ENCODE results near the gene SFTPA2.
"Not testable (repeated sequence)": the region's sequence is repeated elsewhere in the genome, so short reads cannot be mapped to it uniquely, and the experiment has no call there.

The SFTPA2 gene

DNA sequence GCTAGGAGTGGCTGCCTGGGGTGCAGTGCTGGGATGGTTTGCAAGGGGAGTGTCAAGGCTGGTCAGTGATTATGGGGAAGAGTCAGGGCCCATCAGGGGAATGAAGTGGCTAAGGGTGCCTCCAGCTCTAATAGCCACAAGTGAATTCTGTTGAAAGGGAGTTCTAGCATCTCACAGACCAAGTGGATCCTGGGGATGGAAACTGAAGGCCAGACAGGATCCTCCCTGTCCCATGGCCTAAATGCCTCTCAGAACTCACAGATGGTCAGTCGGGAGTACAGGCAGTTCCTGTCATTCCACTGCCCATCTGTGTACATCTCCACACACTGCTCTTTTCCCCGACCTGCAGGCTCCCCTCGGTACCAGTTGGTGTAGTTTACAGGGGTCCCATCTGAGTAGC lies 3.2 kb downstream of the SFTPA2 start:
- DNase-seq (ENCODE audit: low spot score), result not testable (repeated sequence)

DNA sequence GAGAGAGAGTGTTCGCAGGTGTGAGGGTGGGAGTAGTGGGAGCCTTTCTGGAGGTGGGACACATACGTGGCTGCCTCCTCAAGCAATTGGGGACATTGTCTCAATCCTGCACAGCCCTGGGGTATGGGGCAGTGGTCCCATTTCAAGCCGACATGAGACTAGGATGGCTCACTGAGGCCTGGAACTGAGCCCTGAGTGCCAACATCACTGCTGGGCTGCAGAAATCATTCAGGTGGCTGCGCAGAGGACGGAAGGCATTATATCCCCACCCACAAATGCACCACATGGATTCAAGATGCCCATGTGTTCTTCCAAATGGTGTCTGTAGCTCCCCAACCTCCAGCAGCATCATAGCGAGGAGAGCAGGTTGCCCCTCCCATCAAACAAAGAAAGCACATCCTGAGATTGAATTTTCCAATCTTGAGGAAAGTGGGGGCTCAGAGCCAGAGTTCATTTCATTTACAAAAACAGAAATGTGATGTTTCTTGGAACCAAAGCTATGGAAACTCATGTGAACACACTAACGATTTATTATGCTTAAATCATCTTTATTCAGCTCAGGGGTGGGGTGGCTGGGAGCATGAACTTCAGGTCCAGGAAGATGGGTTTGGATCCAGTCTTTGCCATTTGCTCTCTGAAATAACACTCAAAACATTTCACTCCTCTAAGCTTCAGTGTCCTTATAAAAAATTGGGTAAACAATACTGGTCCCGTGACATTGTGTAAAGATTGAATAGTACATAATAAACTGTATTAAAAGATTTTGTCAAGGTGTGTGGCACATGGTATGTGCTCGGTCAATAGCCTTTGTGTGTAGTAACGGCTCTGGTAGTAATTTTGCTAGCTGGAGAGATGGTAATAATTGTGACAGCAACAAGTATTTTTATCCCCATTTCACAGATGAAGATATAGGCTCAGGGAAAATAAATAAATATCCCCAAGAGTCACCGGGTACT lies 4.6 kb downstream of the SFTPA2 start:
- DNase-seq (ENCODE audit: low spot score), result no peak

DNA sequence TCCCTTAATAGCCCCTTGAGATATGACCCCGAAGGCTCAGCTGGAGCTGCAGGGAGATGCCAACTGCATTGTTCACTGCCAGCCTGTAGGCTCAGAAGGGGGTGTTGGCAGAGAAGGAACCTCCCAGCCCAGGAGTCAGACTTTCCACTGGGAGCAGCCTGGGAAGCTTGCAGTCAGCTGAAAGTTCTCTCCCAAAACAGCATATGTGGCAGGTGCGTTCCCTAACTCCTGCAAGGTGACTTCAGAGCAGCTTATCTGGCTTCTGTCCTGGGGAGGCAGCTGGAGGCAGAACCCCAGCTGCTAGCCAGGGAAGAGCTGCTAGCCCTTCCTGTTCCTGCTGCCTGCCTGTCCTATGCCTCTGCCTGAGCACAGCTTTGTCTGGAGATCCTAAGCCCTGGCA lies 8.1 kb downstream of the SFTPA2 start:
- no peak for DNase-seq (ENCODE audit: low spot score)

GRCh38 chr10:79547973-79548372 lies 12.2 kb downstream of the SFTPA2 start:
- no peak for DNase-seq (ENCODE audit: low spot score)

DNA sequence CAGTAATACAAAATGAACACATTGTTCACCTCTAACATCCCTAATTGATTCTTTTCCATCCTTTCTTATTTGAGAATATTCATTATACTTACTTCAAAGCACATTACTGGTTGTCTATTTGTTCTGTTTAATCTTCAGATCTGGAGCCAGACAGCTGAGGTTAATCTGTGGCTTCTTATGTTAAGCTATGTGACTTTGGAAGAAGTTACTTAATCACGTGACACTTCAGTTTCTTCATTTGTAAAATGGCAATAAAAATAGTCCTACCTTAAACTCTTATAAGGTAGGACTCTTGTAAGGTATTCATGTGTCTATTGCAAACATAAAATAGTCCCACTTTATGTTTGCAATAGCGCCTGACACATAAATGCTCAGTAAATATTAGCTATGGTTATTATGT lies 13.1 kb downstream of the SFTPA2 start:
- not testable (repeated sequence) for DNase-seq (ENCODE audit: low spot score)

GRCh38 chr10:79544926-79545659 lies 15.1 kb downstream of the SFTPA2 start:
- not testable (repeated sequence) for DNase-seq (ENCODE audit: low spot score)

GRCh38 chr10:79544408-79544807 lies 15.8 kb downstream of the SFTPA2 start:
- not testable (repeated sequence) for DNase-seq (ENCODE audit: low spot score)

DNA sequence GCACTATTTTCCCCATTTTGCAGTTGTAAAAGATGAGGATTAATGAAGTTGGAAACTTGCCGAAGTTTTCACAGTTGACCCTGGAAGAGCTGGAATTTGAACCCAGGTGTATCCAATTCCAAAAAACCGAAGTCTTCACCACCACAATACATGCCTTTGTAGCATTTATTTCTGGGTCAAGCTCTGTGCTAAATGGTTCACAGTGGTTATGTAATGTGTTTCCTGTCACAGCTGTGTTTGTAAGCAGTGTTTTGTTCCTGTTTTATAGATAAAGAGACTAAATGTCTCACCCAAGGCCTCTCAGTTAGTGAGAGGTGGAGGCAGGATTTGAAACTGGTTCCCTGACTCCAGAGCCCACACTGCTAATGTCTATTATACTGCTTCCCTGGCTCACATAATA lies 17.6 kb downstream of the SFTPA2 start:
- no peak for DNase-seq (ENCODE audit: low spot score)

- not testable (repeated sequence) for DNase-seq (ENCODE audit: low spot score)
Measured at GRCh38 chr10:79540930-79541329, 19.3 kb downstream of the SFTPA2 start.

DNA sequence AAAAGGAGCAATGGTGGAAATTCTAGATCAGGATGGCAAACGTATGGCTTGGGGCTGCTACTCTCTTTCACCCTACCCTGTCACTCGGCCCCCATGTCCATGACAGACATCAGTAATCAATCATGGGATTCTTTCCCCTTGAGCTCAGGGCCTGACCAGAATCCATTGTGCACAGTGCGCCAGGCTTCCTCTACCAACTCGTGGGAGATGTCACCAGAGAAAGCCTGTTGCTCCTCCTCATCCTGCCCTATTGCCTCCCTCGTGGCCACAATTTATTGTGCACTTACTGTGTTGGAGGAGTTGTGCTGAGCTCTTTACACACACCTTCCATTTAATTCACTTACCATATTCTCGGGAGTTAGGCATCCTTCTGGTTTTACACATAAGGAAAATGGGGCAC lies 21.9 kb downstream of the SFTPA2 start:
- not testable (repeated sequence) for DNase-seq (ENCODE audit: low spot score)

DNA sequence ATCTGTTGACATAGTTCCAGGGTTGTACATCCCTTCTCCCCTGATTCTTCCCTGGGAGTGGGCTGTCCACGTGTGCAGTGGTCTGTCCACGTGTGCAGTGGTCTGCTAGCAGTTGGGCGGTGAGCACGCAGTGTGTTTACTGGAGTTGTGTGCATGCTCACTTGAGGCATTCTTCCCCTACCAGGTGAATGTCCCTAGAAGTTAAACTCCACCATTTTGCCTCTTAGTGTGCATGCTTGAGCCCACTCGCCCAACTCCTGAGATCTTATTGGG lies 26.4 kb downstream of the SFTPA2 start:
- not testable (repeated sequence) for DNase-seq (ENCODE audit: low spot score)

DNA sequence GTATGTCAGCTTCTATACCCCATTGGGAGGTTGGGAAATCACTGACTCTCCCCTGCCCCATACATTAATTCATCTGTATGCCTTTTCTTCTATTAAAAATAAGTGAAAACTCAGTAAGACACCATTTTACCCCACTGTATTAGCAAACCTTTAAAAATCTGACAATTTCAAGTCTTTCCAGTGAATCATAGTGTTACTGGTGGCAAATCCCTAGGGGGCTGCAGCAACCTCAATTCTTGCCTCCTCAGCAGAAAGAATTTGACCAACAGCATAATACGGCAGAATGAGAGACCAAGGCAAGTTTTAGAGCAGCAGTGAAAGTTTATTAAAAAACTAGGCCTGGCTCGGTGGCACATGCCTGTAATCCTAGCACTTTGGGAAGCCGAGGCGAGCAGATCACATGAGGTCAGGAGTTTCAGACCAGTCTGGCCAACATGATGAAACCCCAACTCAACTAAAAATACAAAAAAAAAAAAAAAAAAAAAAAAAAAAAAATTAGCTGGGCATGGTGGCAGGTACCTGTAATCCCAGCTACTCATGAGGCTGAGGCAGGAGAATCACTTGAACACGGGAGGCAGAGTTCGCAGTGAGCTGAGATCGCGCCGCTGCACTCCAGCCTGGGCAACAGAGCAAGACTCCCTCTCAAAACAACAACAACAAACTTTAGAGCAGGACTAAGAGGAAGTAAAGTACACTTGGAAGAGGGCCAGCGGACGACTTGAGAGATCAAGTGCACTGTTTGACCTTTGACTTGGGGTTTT lies 26.9 kb downstream of the SFTPA2 start:
- not testable (repeated sequence) for DNase-seq (ENCODE audit: low spot score)

DNA sequence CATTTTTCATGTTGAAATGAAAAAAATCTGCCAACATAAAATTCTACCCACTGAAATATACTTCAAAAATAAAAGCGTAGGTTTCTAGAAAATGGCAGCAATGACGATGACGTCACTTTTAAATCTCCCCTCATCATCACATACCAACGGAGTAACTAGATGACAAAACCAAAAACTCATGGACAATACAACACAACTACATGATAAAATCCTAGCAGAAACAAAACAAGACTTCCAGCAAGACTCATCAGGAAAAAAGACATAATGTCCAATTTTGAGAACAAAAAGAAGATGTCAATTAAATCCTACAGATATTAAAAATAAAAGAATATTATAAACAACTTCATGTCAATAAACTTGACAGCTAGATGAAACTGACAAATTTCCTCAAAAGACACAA lies 31.9 kb downstream of the SFTPA2 start:
- DNase-seq (ENCODE audit: low spot score), result not testable (repeated sequence)

GRCh38 chr10:79525049-79525710 lies 35.0 kb downstream of the SFTPA2 start:
- not testable (repeated sequence) for DNase-seq (ENCODE audit: low spot score)

DNA sequence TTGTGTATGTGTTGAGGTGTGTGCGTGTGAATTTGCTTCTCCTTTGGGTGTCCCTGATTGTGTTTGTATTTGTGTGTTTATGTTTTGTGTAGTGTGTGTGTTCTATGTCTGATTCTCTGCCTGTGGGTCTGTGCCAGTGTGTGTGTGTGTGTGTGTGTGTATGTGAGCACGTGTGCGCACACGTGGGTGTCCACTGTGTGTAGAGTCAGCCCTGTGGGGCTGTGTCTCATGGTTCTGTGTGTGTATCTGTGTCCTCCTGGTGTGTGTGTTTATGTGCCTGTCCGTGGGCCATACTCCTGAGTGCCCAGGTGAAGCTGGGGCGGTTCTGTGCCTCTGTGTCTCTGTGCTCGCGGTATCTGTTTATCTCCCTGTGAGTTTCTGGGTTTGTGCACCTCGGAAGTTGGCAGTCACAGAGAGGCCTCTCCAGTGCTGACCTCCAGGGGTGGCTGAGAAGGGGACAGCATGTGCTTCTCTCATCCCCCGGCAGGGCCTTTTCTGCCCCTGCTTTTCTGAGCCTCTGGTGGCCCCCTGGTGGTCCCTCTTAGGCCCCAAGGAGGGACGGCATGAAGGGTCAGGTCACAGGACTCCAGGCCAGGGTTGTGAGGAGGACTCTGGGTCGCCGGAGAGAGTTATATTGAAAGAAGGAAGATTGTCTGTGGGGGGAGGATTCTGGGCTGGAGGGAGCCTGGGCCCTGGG lies 36.9 kb downstream of the SFTPA2 start:
- not testable (repeated sequence) for DNase-seq (ENCODE audit: low spot score)

GRCh38 chr10:79522464-79522863 lies 37.7 kb downstream of the SFTPA2 start:
- not testable (repeated sequence) for DNase-seq (ENCODE audit: low spot score)

DNA sequence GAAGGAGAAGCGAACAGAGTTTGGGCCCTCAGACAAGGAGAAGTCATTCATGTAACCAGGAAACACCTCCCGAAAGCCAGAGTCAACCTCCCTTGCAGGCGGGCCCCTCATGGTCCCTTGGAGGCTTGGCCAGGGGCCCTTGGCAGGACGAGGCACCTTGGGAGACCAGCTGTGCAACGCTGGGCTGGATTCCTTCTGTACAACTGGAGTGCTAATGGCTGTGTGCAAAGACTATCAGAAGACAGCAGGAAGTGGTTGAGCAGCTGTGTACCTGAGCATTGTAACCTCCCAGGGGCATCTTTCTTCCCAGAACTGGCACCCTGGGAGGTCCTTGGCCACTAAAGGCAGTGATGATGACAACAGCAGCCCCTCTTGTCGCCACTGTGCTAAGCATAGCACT lies 38.5 kb downstream of the SFTPA2 start:
- DNase-seq (ENCODE audit: low spot score), result not testable (repeated sequence)

DNA sequence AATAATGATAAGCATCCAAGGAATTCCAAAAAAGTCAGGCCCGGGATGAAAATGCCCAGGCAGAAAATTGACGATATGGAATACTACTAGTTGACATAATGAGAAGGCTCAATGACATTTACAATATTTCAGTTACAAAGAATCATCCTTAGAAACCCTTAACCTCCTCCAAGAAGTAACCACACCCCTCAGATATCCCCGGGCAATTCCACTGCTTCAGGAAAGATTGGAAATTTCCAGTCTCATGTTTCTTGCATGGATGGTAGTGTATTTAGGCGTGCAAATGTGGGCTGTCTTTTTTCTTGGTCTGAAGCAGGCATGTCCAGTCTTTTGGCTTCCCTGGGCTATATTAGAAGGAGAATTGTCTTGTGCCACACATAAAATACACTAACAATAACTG lies 42.6 kb downstream of the SFTPA2 start:
- not testable (repeated sequence) for DNase-seq (ENCODE audit: low spot score)

GRCh38 chr10:79516532-79517205 lies 43.5 kb downstream of the SFTPA2 start:
- not testable (repeated sequence) for DNase-seq (ENCODE audit: low spot score)

DNA sequence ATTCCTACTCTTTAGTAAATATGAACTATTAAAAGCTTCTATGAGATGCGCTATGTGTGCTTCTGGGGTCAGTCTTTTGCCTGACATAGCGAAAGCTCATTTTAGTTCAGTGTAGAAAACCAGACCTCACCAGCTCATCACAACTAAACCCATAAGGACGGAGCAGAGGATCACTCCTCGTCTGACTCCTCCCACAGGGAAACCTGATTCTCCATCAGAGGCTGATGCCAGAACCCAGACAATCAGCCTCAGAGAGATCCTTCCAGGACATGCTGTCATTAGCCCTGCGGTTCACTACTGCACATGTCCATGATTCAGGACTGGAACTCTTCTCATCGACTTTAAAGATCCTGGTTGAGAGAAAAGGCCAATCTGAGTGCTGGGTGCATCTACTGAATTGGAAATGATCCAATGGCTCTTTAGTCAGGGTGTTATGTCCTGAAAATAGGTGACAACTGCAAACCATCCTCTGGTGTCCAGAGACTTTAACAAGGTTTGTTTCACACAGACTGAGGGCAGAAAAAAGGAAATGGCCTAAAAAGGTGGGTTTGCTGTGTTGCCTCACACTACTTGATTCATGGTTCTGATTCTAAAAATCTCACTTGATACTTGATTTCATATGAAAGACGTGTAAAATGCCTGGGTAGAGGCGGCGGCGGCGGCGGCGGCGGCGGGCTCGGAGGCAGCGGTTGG lies 48.2 kb downstream of the SFTPA2 start, which contains the start of gene EIF5AL1:
Gene EIF5AL1, plus strand, starts transcription at position 643 of the 693 bp plus-strand sequence. CDS start 117 bp downstream, outside the sequence.
- not testable (repeated sequence) for DNase-seq (ENCODE audit: low spot score)
